ENCODE data around the gene ANKRD13C. TPM values are rescaled to one million over a fixed set of nuclear protein-coding genes. Genes with fewer than 3 reads are reported as not detected.

Gene ANKRD13C, protein sequence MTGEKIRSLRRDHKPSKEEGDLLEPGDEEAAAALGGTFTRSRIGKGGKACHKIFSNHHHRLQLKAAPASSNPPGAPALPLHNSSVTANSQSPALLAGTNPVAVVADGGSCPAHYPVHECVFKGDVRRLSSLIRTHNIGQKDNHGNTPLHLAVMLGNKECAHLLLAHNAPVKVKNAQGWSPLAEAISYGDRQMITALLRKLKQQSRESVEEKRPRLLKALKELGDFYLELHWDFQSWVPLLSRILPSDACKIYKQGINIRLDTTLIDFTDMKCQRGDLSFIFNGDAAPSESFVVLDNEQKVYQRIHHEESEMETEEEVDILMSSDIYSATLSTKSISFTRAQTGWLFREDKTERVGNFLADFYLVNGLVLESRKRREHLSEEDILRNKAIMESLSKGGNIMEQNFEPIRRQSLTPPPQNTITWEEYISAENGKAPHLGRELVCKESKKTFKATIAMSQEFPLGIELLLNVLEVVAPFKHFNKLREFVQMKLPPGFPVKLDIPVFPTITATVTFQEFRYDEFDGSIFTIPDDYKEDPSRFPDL
- total RNA-seq: 10 to 100 TPM in 1 of 2 donors, 1 to 10 TPM in 1; 8.1 to 11.4 TPM

DNA sequence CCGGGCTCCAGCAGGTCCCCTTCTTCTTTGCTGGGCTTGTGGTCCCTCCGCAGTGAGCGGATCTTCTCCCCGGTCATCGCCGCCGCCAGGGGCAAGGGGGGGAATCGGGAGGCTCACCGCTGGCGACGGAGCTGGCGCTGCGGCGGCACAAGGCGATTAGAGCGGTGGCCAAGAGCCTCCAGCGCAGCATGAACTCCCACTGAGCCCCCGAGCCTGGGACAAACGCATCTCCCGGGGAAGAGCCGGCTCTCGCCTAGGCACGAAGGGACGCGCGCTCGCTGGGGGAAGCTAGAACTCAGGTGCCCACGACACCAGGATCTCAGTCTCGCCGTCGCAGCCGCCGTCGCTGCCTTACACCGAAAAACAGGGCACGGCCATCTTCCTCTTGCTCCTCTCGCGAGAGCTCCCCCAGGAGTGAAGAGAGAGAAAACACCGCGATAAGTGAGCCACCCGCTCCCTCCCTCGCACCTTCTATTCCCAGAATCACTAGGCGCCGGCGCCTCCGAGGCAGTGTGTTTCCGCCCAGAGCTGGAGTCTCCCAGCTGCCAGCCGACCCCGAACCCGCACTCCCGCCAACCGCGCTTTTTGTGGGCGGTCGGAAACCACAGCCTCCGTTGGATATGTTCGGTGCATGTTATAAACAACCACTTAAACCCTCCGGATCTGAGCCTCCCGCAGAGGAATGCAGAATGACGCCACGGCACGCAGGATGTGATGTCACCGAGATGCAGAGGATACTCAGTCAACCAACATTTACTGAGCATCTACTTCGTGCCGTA is at the start of gene ANKRD13C:
ANKRD13C (minus strand) TSS at position 391 of the 779 bp plus-strand sequence; CDS start at position 77, 314 bp downstream.
- no peaks in the 10 kb centered on the region for H3K9me3 ChIP-seq
- peaks cover 0 to 50% of the 10 kb centered on the region in 2 donors for H3K4me1 ChIP-seq
- no peaks in the 10 kb centered on the region for H3K36me3 ChIP-seq
- DNase-seq (ENCODE audit: low spot score): peak; percentile 96
- H3K4me3 ChIP-seq: peak within 1 kb of the TSS; percentile 68 to 82
- TF ChIP-seq, protein P1, sequence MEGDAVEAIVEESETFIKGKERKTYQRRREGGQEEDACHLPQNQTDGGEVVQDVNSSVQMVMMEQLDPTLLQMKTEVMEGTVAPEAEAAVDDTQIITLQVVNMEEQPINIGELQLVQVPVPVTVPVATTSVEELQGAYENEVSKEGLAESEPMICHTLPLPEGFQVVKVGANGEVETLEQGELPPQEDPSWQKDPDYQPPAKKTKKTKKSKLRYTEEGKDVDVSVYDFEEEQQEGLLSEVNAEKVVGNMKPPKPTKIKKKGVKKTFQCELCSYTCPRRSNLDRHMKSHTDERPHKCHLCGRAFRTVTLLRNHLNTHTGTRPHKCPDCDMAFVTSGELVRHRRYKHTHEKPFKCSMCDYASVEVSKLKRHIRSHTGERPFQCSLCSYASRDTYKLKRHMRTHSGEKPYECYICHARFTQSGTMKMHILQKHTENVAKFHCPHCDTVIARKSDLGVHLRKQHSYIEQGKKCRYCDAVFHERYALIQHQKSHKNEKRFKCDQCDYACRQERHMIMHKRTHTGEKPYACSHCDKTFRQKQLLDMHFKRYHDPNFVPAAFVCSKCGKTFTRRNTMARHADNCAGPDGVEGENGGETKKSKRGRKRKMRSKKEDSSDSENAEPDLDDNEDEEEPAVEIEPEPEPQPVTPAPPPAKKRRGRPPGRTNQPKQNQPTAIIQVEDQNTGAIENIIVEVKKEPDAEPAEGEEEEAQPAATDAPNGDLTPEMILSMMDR (IDR thresholded peaks at IDR 0.05): peak in 1 of 2 donors; percentile 29
- no peaks in the 10 kb centered on the region for H3K27me3 ChIP-seq
- H3K27ac ChIP-seq: peak within 1 kb of the TSS; percentile 88 to 95

DNA sequence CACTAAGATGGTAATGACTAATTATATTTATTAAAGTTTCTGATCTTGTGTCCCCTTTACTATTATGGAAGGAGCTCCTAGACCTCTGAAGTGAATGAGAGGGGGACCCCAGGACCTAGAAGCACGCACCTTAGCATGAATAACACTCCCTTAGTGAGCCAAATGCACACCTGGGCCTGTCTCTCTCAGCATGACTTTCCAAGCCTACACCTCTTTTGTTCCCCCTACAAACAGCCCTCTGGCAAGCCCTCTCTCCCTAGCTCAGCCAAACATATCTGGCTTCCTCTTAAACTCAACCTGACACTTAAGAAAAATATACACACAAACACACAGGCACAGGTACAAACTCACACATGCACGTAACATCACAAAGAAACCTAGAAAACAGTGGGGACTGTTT is 49.2 kb upstream of the ANKRD13C start:
- no peaks in the 10 kb centered on the region for H3K9me3 ChIP-seq
- H3K4me3 ChIP-seq: no peak overlapping the region
- no peaks in the 10 kb centered on the region for H3K4me1 ChIP-seq
- TF ChIP-seq, protein P1 (IDR thresholded peaks at IDR 0.05): no peak
- no peaks in the 10 kb centered on the region for H3K27me3 ChIP-seq
- DNase-seq (ENCODE audit: low spot score): no peak
- no peaks in the 10 kb centered on the region for H3K36me3 ChIP-seq
- no peak overlapping the region for H3K27ac ChIP-seq

DNA sequence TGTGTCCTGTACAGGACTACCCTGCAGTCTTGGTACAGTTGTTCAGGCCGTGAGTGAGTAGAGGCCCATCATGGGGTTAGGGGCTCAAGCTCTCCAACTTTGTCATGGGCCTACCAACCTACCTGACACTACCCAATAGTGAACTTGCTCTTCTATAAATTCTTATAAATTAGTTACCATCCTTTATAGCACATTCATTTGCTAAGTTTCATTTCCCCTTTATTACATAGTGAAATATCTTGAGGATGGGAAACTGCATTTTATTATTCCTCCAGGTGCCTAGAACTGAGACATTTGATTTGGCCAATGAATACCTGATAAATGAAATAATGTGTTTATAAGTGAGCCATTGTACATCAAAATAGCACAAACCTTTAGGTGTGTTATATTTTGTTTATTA is 47.5 kb upstream of the ANKRD13C start:
- Histone ChIP-seq H3K36me3 (no peaks in the 10 kb centered on the region), H3K4me3 (no peak overlapping the region), H3K27ac (no peak overlapping the region), H3K27me3 (no peaks in the 10 kb centered on the region), H3K4me1 (no peaks in the 10 kb centered on the region), H3K9me3 (no peaks in the 10 kb centered on the region)
- TF ChIP-seq, protein P1 (IDR thresholded peaks at IDR 0.05): no peak
- DNase-seq (ENCODE audit: low spot score): no peak

DNA sequence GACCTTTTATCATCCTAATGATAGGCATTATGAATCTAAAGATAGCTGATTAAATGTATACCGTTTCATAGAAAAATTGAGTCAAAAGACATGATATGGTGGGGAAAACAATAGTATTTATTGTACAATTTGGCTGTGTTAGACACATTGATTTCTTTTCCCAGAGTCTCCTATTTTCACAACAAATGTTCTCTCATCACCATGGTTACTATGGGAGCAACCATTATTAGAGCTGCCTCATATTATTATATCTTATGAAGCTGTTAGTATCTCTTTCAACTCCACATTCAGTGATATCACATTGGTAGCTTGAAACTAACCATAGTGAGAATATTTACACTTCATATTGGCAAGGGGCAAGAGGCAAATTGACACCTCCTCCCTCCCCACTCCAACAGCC is 45.8 kb upstream of the ANKRD13C start:
- Histone ChIP-seq H3K27ac (no peak overlapping the region), H3K36me3 (no peaks in the 10 kb centered on the region), H3K4me1 (no peaks in the 10 kb centered on the region), H3K27me3 (no peaks in the 10 kb centered on the region), H3K4me3 (no peak overlapping the region), H3K9me3 (no peaks in the 10 kb centered on the region)
- DNase-seq (ENCODE audit: low spot score): no peak
- TF ChIP-seq, protein P1 (IDR thresholded peaks at IDR 0.05): no peak

DNA sequence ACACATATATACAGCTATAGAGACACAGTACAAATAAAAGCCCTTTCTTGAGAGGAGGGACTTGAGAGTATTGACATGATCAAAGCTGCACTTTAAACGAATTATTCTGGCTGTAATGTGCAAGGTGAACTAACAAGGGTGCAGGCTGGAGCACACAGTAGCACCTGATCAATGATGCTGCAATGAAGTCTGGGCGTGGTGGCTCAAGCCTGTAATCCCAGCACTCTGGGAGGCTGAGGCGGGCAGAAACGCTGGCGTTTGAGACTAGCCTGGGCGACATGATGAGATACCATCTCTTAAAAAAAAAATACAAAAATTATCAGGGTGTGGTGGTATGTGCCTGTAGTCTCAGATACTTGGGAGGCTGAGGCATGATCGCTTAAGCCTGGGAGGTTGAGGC is 42.5 kb upstream of the ANKRD13C start:
- H3K27ac ChIP-seq: no peak overlapping the region
- no peak overlapping the region for H3K4me3 ChIP-seq
- H3K36me3 ChIP-seq: no peaks in the 10 kb centered on the region
- no peaks in the 10 kb centered on the region for H3K4me1 ChIP-seq
- H3K9me3 ChIP-seq: no peaks in the 10 kb centered on the region
- H3K27me3 ChIP-seq: no peaks in the 10 kb centered on the region
- TF ChIP-seq, protein P1 (IDR thresholded peaks at IDR 0.05): no peak
- no peak for DNase-seq (ENCODE audit: low spot score)
